DOHH2 (cell line): Measurements from ENCODE around the gene VANGL2.

Source experiments
- H3F3A ChIP-seq: fragments of 200-600 bp; sonication (generic), shearing (Covaris generic); 2 replicates; pipeline ENCODE4 v1.6.0; 2016; ENCODE audit warnings: antibody characterized with exemption, mild to moderate bottlenecking; ENCODE audit not compliant: control insufficient read depth, insufficient read depth
- H3K27ac ChIP-seq: fragments of 200-600 bp; sonication (generic); 2 replicates; pipeline ENCODE4 v1.5.1; 2014; ENCODE audit warnings: low read depth, mild to moderate bottlenecking, low read length, moderate library complexity
- H3K27me3 ChIP-seq: fragments of 200-600 bp; sonication (generic); 2 replicates; pipeline ENCODE4 v1.6.1; 2014; ENCODE audit warnings: mild to moderate bottlenecking, low read length, mixed read lengths; ENCODE audit not compliant: control insufficient read depth
- H3K36me3 ChIP-seq: fragments of 200-600 bp; sonication (generic); 2 replicates; pipeline ENCODE4 v1.6.1; 2014; ENCODE audit warnings: mild to moderate bottlenecking, low read length, moderate library complexity, mixed read lengths; ENCODE audit not compliant: control insufficient read depth
- H3K4me1 ChIP-seq: fragments of 200-600 bp; sonication (generic); 2 replicates; pipeline ENCODE4 v1.6.1; 2014; ENCODE audit warnings: mild to moderate bottlenecking, low read length, mixed read lengths; ENCODE audit not compliant: control insufficient read depth
- H3K4me2 ChIP-seq: fragments of 200-600 bp; sonication (generic); 2 replicates; pipeline ENCODE4 v1.6.0; 2014; ENCODE audit warnings: mild to moderate bottlenecking, low read length, moderate library complexity
- H3K4me3 ChIP-seq: fragments of 200-600 bp; sonication (generic); 2 replicates; pipeline ENCODE4 v1.5.1; 2014; ENCODE audit warnings: mild to moderate bottlenecking, low read length, mixed read lengths
- H3K79me2 ChIP-seq: fragments of 200-600 bp; sonication (generic); 2 replicates; pipeline ENCODE4 v1.6.1; 2014; ENCODE audit warnings: mild to moderate bottlenecking, low read length, mixed read lengths; ENCODE audit not compliant: control insufficient read depth
- H3K9me2 ChIP-seq: fragments of 200-600 bp; sonication (generic); replicated peaks from 2 replicates; pipeline ENCODE4 v1.6.1; 2014; ENCODE audit warnings: mild to moderate bottlenecking, low read length, mixed read lengths; ENCODE audit not compliant: control insufficient read depth
- H3K9me3 ChIP-seq: fragments of 200-600 bp; sonication (generic); 2 replicates; pipeline ENCODE4 v1.6.1; 2014; ENCODE audit warnings: antibody characterized with exemption, low read length, mixed read lengths; ENCODE audit not compliant: control insufficient read depth, insufficient read depth
- H4K20me1 ChIP-seq: fragments of 200-600 bp; sonication (generic); 2 replicates; pipeline ENCODE4 v1.6.0; 2014; ENCODE audit warnings: low read depth, mild to moderate bottlenecking, antibody characterized with exemption, low read length, moderate library complexity; ENCODE audit not compliant: control insufficient read depth, insufficient read depth
- CTCF ChIP-seq: fragments of 200-600 bp; sonication (generic); IDR thresholded peaks from one replicate; pipeline ENCODE4 v1.5.1; 2014; ENCODE audit warnings: antibody characterized with exemption, mild to moderate bottlenecking, low read depth, low read length; ENCODE audit not compliant: poor library complexity, severe bottlenecking
- EZH2phosphoT487 ChIP-seq: fragments of 200-600 bp; sonication (generic); IDR thresholded peaks from 2 replicates; pipeline ENCODE4 v1.6.1; 2017; ENCODE audit warnings: borderline replicate concordance, mild to moderate bottlenecking, antibody characterized with exemption, low read length, moderate library complexity, mixed read lengths

Gene VANGL2

DNA sequence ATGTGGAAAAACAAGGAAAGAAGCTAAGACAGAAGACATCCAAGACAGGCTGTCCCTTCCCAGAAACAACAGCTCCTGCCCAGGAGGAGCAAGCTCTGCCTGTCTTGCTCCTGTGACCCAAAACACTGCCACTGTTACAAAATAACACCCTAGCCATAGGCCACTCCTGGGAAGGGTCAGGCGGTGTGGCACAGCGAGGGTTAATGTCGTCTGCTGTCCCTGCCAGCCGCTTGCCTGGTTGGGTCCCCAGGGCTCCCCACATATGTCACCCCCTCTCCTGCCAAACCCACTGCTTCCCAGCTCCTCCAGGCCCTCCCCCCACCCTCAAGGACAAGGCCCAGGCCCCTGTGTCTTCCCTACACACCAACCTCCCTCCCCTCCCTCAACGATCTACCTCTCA is 37.4 kb upstream of the VANGL2 start:
- H3K27ac ChIP-seq: no peak overlapping the region

DNA sequence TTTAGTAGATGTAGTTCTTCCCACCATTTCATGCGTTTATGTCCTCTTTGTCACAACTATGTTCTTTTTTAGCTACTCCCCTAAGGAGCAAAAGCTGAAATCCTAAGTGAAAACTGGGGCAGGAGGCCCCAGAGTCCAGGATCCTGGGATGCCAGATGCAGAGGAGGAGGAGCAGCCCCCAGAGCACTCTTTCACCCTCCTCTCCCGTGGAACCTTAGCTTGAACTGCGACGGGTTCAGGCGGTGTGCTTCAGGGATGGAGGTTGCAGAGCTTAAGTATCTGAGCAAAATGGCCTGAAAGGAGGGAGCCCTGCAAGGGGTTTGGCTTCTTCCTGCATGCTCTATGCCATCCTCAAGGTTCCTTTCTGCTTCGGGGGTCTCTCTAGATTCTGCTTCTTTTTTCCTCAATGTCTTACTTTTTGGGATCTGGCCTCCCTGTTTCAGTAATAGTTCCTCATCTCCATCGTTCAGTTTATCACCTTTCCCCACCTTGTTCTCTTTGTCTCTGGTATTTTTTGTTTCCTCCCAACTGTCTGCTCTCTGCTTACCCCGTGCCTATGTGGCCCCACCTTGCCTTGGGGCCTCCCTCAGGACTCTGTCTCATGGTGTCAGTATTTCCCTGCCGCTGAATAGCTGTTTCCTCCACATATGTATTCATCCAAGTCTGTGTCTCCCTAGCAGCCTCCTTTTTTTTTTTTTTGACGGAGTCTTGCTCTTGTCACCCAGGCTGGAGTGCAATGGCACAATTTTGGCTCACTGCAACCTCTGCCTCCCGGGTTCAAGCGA is 36.2 kb upstream of the VANGL2 start:
- Histone ChIP-seq H3K27me3 (peaks cover 16% of the 10 kb centered on the region), H3K9me3 (no peaks in the 10 kb centered on the region), H3K4me2 (no peak overlapping the region), H4K20me1 (no peaks in the 10 kb centered on the region), H3K4me3 (no peak overlapping the region), H3K4me1 (no peaks in the 10 kb centered on the region), H3K79me2 (no peaks in the 10 kb centered on the region), H3F3A (no peaks in the 10 kb centered on the region), H3K27ac (no peak overlapping the region), H3K36me3 (peaks cover 7% of the 10 kb centered on the region), H3K9me2 (no peaks in the 10 kb centered on the region)
- TF ChIP-seq EZH2phosphoT487 (no peak), CTCF (no peak)

More for the DNA sequence above, 37.4 kb upstream of the VANGL2 start:
- Histone ChIP-seq H3K27me3 (peaks cover 8% of the 10 kb centered on the region), H3K4me1 (no peaks in the 10 kb centered on the region), H3F3A (no peaks in the 10 kb centered on the region), H3K9me3 (no peaks in the 10 kb centered on the region), H3K9me2 (no peaks in the 10 kb centered on the region), H3K4me2 (no peak overlapping the region), H3K4me3 (no peak overlapping the region), H3K36me3 (peaks cover 12% of the 10 kb centered on the region), H4K20me1 (no peaks in the 10 kb centered on the region), H3K79me2 (no peaks in the 10 kb centered on the region)
- TF ChIP-seq EZH2phosphoT487 (no peak), CTCF (no peak)

GRCh38 chr1:160365325-160365724 is 35.0 kb upstream of the VANGL2 start:
- Histone ChIP-seq H3K9me2 (no peaks in the 10 kb centered on the region), H3K27me3 (peaks cover 20% of the 10 kb centered on the region), H3K4me3 (no peak overlapping the region), H4K20me1 (no peaks in the 10 kb centered on the region), H3F3A (no peaks in the 10 kb centered on the region), H3K36me3 (no peaks in the 10 kb centered on the region), H3K79me2 (no peaks in the 10 kb centered on the region), H3K9me3 (no peaks in the 10 kb centered on the region), H3K4me1 (no peaks in the 10 kb centered on the region), H3K27ac (no peak overlapping the region), H3K4me2 (no peak overlapping the region)
- TF ChIP-seq CTCF (no peak), EZH2phosphoT487 (no peak)
